ENCODE data around the gene INPP4A.

INPP4A gene

DNA sequence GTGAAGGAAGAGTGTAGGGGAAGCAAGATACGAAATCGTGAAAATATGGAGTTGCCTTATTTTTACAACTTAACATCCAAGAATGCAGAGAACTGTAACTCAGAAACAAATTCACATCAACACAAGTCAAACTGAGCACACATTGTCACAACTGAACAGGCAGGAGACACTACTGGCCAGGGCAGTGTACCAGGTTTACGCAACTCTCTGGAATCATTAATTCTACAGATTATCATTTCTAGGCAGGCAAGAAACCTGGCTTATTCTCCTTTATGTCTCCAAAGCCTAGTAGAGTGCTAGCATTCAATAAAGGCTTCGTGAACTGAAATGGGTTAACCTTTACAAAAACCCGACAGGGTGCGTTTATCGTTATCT lies 163.1 kb downstream of the INPP4A start:
- Histone ChIP-seq H3K4me3 (replicated peaks; ENCODE audit: insufficient read depth, low read length) (peak overlapping the region; percentile 92), H3K27me3 (ENCODE audit: insufficient read depth, poor library complexity, severe bottlenecking) (no peaks in the 10 kb centered on the region), H3K27ac (replicated peaks) (peak overlapping the region; percentile 93)
- no peak for DNase-seq (ENCODE audit: low read depth in 1 of 2, low spot score in 1 of 2)
- no peak for TF ChIP-seq SPI1 (IDR thresholded peaks at IDR 0.05; ENCODE audit: borderline replicate concordance, low read depth)

- Histone ChIP-seq H3K27ac (replicated peaks) (peak within 1 kb of the TSS; percentile 93), H3K27me3 (ENCODE audit: insufficient read depth, poor library complexity, severe bottlenecking) (no peaks in the 10 kb centered on the region), H3K4me3 (replicated peaks; ENCODE audit: insufficient read depth, low read length) (peak within 1 kb of the TSS; percentile 92)
- TF ChIP-seq, protein P1, sequence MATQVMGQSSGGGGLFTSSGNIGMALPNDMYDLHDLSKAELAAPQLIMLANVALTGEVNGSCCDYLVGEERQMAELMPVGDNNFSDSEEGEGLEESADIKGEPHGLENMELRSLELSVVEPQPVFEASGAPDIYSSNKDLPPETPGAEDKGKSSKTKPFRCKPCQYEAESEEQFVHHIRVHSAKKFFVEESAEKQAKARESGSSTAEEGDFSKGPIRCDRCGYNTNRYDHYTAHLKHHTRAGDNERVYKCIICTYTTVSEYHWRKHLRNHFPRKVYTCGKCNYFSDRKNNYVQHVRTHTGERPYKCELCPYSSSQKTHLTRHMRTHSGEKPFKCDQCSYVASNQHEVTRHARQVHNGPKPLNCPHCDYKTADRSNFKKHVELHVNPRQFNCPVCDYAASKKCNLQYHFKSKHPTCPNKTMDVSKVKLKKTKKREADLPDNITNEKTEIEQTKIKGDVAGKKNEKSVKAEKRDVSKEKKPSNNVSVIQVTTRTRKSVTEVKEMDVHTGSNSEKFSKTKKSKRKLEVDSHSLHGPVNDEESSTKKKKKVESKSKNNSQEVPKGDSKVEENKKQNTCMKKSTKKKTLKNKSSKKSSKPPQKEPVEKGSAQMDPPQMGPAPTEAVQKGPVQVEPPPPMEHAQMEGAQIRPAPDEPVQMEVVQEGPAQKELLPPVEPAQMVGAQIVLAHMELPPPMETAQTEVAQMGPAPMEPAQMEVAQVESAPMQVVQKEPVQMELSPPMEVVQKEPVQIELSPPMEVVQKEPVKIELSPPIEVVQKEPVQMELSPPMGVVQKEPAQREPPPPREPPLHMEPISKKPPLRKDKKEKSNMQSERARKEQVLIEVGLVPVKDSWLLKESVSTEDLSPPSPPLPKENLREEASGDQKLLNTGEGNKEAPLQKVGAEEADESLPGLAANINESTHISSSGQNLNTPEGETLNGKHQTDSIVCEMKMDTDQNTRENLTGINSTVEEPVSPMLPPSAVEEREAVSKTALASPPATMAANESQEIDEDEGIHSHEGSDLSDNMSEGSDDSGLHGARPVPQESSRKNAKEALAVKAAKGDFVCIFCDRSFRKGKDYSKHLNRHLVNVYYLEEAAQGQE (IDR thresholded peaks at IDR 0.05; ENCODE audit: insufficient replicate concordance, low read depth) = peak; percentile 59
- peak; percentile 28; the same call in 1 of the 2 replicates for TF ChIP-seq SPI1 (IDR thresholded peaks at IDR 0.05; ENCODE audit: borderline replicate concordance, low read depth)
- TF ChIP-seq CTCF (IDR thresholded peaks at IDR 0.05; ENCODE audit: insufficient read depth, low read length) = no peak
- TF ChIP-seq POLR2AphosphoS5 (IDR thresholded peaks at IDR 0.05; ENCODE audit: low read depth) = peak; percentile 97
- peak; percentile 98 for TF ChIP-seq GABPA (IDR thresholded peaks at IDR 0.05; ENCODE audit: low read depth)
- peak; percentile 91 to 93 for DNase-seq (ENCODE audit: low read depth in 1 of 2, low spot score in 1 of 2)
Observed at GRCh38 chr2:98608116-98608961, 163.7 kb downstream of the INPP4A start, which contains the start of the genes COA5 and UNC50. Gene COA5 (minus strand): TSS chr2:98608512. CDS start chr2:98608405, 107 bp downstream. Gene UNC50 (plus strand): TSS chr2:98608589. CDS start chr2:98609760, 1,171 bp downstream.

DNA sequence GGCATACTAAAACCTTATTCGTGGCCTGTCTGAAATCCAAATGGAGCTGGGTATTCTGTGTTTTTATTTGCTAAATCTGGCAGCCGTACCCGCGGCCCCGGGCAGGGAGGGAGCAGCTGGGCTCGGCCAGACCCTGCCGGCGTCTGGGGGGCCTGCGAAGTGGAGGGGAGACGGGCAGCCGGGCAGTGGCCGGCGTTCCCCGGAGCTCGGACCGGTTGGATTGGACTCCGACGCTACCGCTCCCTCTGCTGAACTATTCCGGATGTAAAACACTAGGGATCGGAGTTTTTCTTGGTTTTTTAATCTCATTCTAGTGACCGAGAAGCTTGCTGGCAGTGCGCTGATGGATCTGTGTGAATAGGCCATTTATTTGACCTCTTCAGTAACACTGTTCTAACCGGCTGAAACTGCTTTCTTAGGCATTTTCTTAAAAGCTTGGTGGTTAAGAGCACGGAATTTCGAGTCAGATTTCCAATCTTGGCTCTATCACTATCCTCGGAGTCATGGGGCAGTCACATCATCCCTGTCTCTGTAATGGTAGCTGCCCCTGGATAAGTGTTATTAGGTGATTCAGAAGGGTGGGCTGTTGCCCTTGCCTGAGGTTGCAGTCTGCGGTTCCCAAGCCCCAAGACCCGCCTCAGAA lies 164.4 kb downstream of the INPP4A start:
- Histone ChIP-seq H3K27me3 (ENCODE audit: insufficient read depth, poor library complexity, severe bottlenecking) (no peaks in the 10 kb centered on the region), H3K4me3 (replicated peaks; ENCODE audit: insufficient read depth, low read length) (peak overlapping the region; percentile 92), H3K27ac (replicated peaks) (peak overlapping the region; percentile 93)
- DNase-seq (ENCODE audit: low read depth in 1 of 2, low spot score in 1 of 2) = no peak
- TF ChIP-seq, protein P1 (IDR thresholded peaks at IDR 0.05; ENCODE audit: insufficient replicate concordance, low read depth) = no peak
- TF ChIP-seq GABPA (IDR thresholded peaks at IDR 0.05; ENCODE audit: low read depth) (no peak), CTCF (IDR thresholded peaks at IDR 0.05; ENCODE audit: insufficient read depth, low read length) (no peak), POLR2AphosphoS5 (IDR thresholded peaks at IDR 0.05; ENCODE audit: low read depth) (no peak)

DNA sequence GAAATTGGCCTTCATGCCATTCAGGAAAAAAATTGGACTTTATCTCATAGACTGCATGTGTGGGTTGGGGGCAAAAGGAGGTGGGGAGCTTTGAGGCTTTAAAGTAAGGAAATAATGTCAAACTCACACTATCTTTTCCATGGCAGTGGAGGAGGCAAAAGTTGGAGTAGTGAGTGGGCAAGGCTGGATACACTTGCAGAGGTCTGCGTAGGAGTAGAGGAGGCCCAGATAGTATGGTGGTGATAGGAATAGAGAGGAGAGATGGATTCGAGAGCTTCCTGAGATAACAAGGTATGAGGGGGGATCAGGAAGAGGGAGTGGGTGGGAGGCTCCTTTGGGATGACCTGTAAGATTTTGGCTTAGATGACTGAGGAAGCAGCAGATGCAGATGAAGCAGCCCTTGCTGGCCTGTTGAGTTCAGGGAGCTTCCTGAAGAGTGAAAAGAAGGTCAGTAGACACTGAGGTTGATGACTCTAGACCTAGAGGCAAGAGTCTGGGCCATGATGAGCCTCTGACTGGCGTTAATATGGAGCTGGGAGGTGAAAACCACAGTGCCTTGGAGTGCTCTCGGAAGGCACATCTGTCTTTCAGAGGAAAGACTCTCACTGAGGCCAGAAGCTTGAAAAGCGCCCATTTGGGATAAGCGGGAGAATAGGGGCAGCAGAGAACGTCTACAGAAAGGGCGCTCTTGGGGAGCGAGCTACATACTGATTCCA lies 169.5 kb downstream of the INPP4A start:
- no peak for TF ChIP-seq GABPA (IDR thresholded peaks at IDR 0.05; ENCODE audit: low read depth)
- TF ChIP-seq SPI1 (IDR thresholded peaks at IDR 0.05; ENCODE audit: borderline replicate concordance, low read depth) = no peak
- no peak for TF ChIP-seq CTCF (IDR thresholded peaks at IDR 0.05; ENCODE audit: insufficient read depth, low read length)
- Histone ChIP-seq H3K27ac (replicated peaks) (no peak overlapping the region), H3K4me3 (replicated peaks; ENCODE audit: insufficient read depth, low read length) (no peak overlapping the region), H3K27me3 (ENCODE audit: insufficient read depth, poor library complexity, severe bottlenecking) (no peaks in the 10 kb centered on the region)
- no peak for DNase-seq (ENCODE audit: low read depth in 1 of 2, low spot score in 1 of 2)

Data from HL-60 (cell line).